SU-DHL-6 (cell line): Measurements from ENCODE around the gene LIN7B.

Experiments
- EZH2phosphoT487 ChIP-seq: fragments of 200-600 bp; sonication (generic), shearing (Covaris generic); conservative IDR thresholded peaks from 2 replicates; pipeline ENCODE4 v1.6.1; 2018; ENCODE audit warnings: mild to moderate bottlenecking, antibody characterized with exemption, low read length, moderate library complexity, mixed read lengths
- TF ChIP-seq, protein P1 (sequence below): fragments of 200-600 bp; sonication (generic); IDR thresholded peaks from one replicate; pipeline ENCODE4 v1.5.1; 2017; ENCODE audit warnings: antibody characterized with exemption, mild to moderate bottlenecking, low read length, moderate library complexity; ENCODE audit not compliant: insufficient read depth, poor library complexity, severe bottlenecking

DNA sequence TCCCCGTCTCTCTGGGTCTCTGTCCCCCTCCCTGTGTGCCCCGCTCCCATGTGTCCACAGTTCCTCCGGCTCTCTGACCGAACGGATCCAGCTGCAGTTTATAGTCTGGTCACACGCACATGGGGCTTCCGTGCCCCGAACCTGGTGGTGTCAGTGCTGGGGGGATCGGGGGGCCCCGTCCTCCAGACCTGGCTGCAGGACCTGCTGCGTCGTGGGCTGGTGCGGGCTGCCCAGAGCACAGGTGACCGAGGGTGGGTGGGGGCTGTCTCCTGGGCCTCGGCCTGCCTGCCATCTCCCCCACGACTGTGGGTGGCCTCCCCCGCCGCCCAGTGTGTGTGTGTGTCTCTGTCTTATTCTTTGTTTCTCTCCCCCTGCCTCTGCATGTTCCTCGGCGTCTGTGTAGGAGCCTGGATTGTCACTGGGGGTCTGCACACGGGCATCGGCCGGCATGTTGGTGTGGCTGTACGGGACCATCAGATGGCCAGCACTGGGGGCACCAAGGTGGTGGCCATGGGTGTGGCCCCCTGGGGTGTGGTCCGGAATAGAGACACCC, 53.8 kb downstream of the LIN7B start:
- TF ChIP-seq, protein P1, sequence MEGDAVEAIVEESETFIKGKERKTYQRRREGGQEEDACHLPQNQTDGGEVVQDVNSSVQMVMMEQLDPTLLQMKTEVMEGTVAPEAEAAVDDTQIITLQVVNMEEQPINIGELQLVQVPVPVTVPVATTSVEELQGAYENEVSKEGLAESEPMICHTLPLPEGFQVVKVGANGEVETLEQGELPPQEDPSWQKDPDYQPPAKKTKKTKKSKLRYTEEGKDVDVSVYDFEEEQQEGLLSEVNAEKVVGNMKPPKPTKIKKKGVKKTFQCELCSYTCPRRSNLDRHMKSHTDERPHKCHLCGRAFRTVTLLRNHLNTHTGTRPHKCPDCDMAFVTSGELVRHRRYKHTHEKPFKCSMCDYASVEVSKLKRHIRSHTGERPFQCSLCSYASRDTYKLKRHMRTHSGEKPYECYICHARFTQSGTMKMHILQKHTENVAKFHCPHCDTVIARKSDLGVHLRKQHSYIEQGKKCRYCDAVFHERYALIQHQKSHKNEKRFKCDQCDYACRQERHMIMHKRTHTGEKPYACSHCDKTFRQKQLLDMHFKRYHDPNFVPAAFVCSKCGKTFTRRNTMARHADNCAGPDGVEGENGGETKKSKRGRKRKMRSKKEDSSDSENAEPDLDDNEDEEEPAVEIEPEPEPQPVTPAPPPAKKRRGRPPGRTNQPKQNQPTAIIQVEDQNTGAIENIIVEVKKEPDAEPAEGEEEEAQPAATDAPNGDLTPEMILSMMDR: no peak
- no peak for TF ChIP-seq EZH2phosphoT487
